Effector memory CD8-positive, alpha-beta T cell (primary cell): ENCODE results near the gene IDNK.
"Not testable (repeated sequence)": the region's sequence is repeated elsewhere in the genome, so short reads cannot be mapped to it uniquely, and the experiment has no call there.

Experiments used
- ATAC-seq: fragments of 150-1000 bp; cut with Tn5 transposase; replicated peaks from 2 replicates; pipeline ENCODE4 v1.10.0; 2021; ENCODE audit warnings: mild to moderate bottlenecking, moderate library complexity
- DNase-seq, 3 experiments: peaks; one replicate each; pipeline ENCODE4 v3.0.0; 2021
- H3K27ac Mint-ChIP-seq, 2 donors: one replicate each; pipeline ENCODE4 v1.8.0; 2022; ENCODE audit warnings: mild to moderate bottlenecking in 2 of 2, mixed read lengths in 2 of 2, moderate library complexity in 2 of 2
- H3K27me3 Mint-ChIP-seq, 2 donors: one replicate each; pipeline ENCODE4 v1.8.0; 2022; ENCODE audit warnings: mixed read lengths in 2 of 2
- H3K36me3 Mint-ChIP-seq: one replicate; pipeline ENCODE4 v1.8.0; 2022; ENCODE audit warnings: mild to moderate bottlenecking, moderate library complexity, mixed read lengths; ENCODE audit not compliant: insufficient read depth
- H3K4me1 Mint-ChIP-seq, 2 donors: one replicate each; pipeline ENCODE4 v1.8.0; 2022; ENCODE audit warnings: low read depth in 2 of 2, mixed read lengths in 2 of 2
- H3K4me3 Mint-ChIP-seq, 2 donors: one replicate each; pipeline ENCODE4 v1.8.0; 2022; ENCODE audit warnings: mild to moderate bottlenecking in 2 of 2, mixed read lengths in 2 of 2, moderate library complexity in 2 of 2
- H3K9me3 Mint-ChIP-seq, 2 donors: one replicate each; pipeline ENCODE4 v1.8.0; 2022; ENCODE audit warnings: mixed read lengths in 2 of 2
- total RNA-seq, 9 experiments: gene quantifications; one replicate each; lab custom pipeline; 2026; lab: John Stamatoyannopoulos, UW

IDNK gene
- total RNA-seq: 4.0 to 11.5 (median 6.4) reads per million in 9 experiments

- H3K4me1 Mint-ChIP-seq: peaks cover 27 to 38% of the 10 kb centered on the region in 2 donors
- peaks cover 11% of the 10 kb centered on the region for H3K36me3 Mint-ChIP-seq
- H3K27ac Mint-ChIP-seq: peak within 1 kb of the TSS; percentile 96 to 98
- ATAC-seq: peak; percentile 85
- no peaks in the 10 kb centered on the region for H3K27me3 Mint-ChIP-seq
- H3K4me3 Mint-ChIP-seq: peak within 1 kb of the TSS; percentile 95 to 97
- no peaks in the 10 kb centered on the region for H3K9me3 Mint-ChIP-seq
- DNase-seq: peak; percentile 39 to 57 (median 54)
Measured at GRCh38 chr9:83622939-83623678, at the start of gene IDNK. IDNK (plus strand) TSS chr9:83623143; CDS start chr9:83623172, 29 bp downstream.

- no peak for ATAC-seq
- Mint-ChIP-seq H3K27ac (no peak overlapping the region), H3K27me3 (no peaks in the 10 kb centered on the region), H3K4me3 (no peak overlapping the region), H3K4me1 (no peaks in the 10 kb centered on the region), H3K36me3 (no peaks in the 10 kb centered on the region), H3K9me3 (no peaks in the 10 kb centered on the region)
- no peak for DNase-seq
Measured at GRCh38 chr9:83574482-83574881, 48.5 kb upstream of the IDNK start.

GRCh38 chr9:83582029-83582428 is 40.9 kb upstream of the IDNK start:
- no peaks in the 10 kb centered on the region for H3K9me3 Mint-ChIP-seq
- H3K4me1 Mint-ChIP-seq: no peaks in the 10 kb centered on the region
- no peak overlapping the region for H3K4me3 Mint-ChIP-seq
- DNase-seq (no peak), ATAC-seq (no peak)
- no peaks in the 10 kb centered on the region for H3K27me3 Mint-ChIP-seq
- H3K27ac Mint-ChIP-seq: no peak overlapping the region
- no peaks in the 10 kb centered on the region for H3K36me3 Mint-ChIP-seq

- ATAC-seq (no peak), DNase-seq (peak; percentile 6 to 27 (median 15))
- H3K27ac Mint-ChIP-seq: no peak overlapping the region
- no peaks in the 10 kb centered on the region for H3K27me3 Mint-ChIP-seq
- H3K4me1 Mint-ChIP-seq: no peaks in the 10 kb centered on the region
- no peaks in the 10 kb centered on the region for H3K9me3 Mint-ChIP-seq
- no peaks in the 10 kb centered on the region for H3K36me3 Mint-ChIP-seq
- H3K4me3 Mint-ChIP-seq: no peak overlapping the region
Measured at GRCh38 chr9:83583151-83584014, 39.6 kb upstream of the IDNK start.

- no peak overlapping the region for H3K27ac Mint-ChIP-seq
- no peaks in the 10 kb centered on the region for H3K27me3 Mint-ChIP-seq
- H3K9me3 Mint-ChIP-seq: no peaks in the 10 kb centered on the region
- no peaks in the 10 kb centered on the region for H3K36me3 Mint-ChIP-seq
- H3K4me3 Mint-ChIP-seq: no peak overlapping the region
- DNase-seq: no peak
- H3K4me1 Mint-ChIP-seq: no peaks in the 10 kb centered on the region
- ATAC-seq: no peak
Measured at GRCh38 chr9:83584995-83585394, 37.9 kb upstream of the IDNK start.

- H3K27ac Mint-ChIP-seq: no peak overlapping the region
- H3K36me3 Mint-ChIP-seq: peaks cover 4% of the 10 kb centered on the region
- no peaks in the 10 kb centered on the region for H3K27me3 Mint-ChIP-seq
- H3K9me3 Mint-ChIP-seq: no peaks in the 10 kb centered on the region
- DNase-seq (no peak), ATAC-seq (no peak)
- no peak overlapping the region for H3K4me3 Mint-ChIP-seq
- no peaks in the 10 kb centered on the region for H3K4me1 Mint-ChIP-seq
Measured at GRCh38 chr9:83588256-83588655, 34.7 kb upstream of the IDNK start.

GRCh38 chr9:83596899-83597504 is 25.9 kb upstream of the IDNK start:
- H3K27ac Mint-ChIP-seq: no peak overlapping the region
- no peaks in the 10 kb centered on the region for H3K4me1 Mint-ChIP-seq
- ATAC-seq (no peak), DNase-seq (peak; percentile 14 to 29 (median 20))
- no peaks in the 10 kb centered on the region for H3K36me3 Mint-ChIP-seq
- no peak overlapping the region for H3K4me3 Mint-ChIP-seq
- H3K9me3 Mint-ChIP-seq: no peaks in the 10 kb centered on the region
- H3K27me3 Mint-ChIP-seq: no peaks in the 10 kb centered on the region

- no peak for DNase-seq
- Mint-ChIP-seq H3K4me3 (no peak overlapping the region), H3K27ac (no peak overlapping the region), H3K4me1 (no peaks in the 10 kb centered on the region), H3K27me3 (no peaks in the 10 kb centered on the region), H3K9me3 (no peaks in the 10 kb centered on the region), H3K36me3 (no peaks in the 10 kb centered on the region)
- ATAC-seq: no peak
Measured at GRCh38 chr9:83598487-83598886, 24.5 kb upstream of the IDNK start.

- H3K27me3 Mint-ChIP-seq: no peaks in the 10 kb centered on the region
- no peaks in the 10 kb centered on the region for H3K9me3 Mint-ChIP-seq
- no peak for DNase-seq
- no peak for ATAC-seq
- no peak overlapping the region for H3K27ac Mint-ChIP-seq
- H3K4me3 Mint-ChIP-seq: no peak overlapping the region
- H3K4me1 Mint-ChIP-seq: no peaks in the 10 kb centered on the region
- no peaks in the 10 kb centered on the region for H3K36me3 Mint-ChIP-seq
Measured at GRCh38 chr9:83599071-83599470, 23.9 kb upstream of the IDNK start.

GRCh38 chr9:83601463-83601862 is 21.5 kb upstream of the IDNK start:
- DNase-seq (no peak), ATAC-seq (no peak)
- H3K9me3 Mint-ChIP-seq: no peaks in the 10 kb centered on the region
- no peak overlapping the region for H3K4me3 Mint-ChIP-seq
- H3K27me3 Mint-ChIP-seq: no peaks in the 10 kb centered on the region
- H3K4me1 Mint-ChIP-seq: no peaks in the 10 kb centered on the region
- H3K36me3 Mint-ChIP-seq: no peaks in the 10 kb centered on the region
- no peak overlapping the region for H3K27ac Mint-ChIP-seq

GRCh38 chr9:83607620-83608019 is 15.3 kb upstream of the IDNK start:
- H3K36me3 Mint-ChIP-seq, H3K4me1 Mint-ChIP-seq, H3K27ac Mint-ChIP-seq, H3K9me3 Mint-ChIP-seq, H3K27me3 Mint-ChIP-seq, ATAC-seq, H3K4me3 Mint-ChIP-seq, DNase-seq: not testable (repeated sequence)

- H3K36me3 Mint-ChIP-seq, H3K9me3 Mint-ChIP-seq, ATAC-seq, DNase-seq, H3K4me1 Mint-ChIP-seq, H3K27ac Mint-ChIP-seq, H3K4me3 Mint-ChIP-seq: not testable (repeated sequence)
- H3K27me3 Mint-ChIP-seq: peaks cover 0 to 11% of the 10 kb centered on the region in 2 donors
Measured at GRCh38 chr9:83613298-83613697, 9.6 kb upstream of the IDNK start.

- no peak for ATAC-seq
- DNase-seq: no peak
- Mint-ChIP-seq H3K4me3 (no peak overlapping the region), H3K36me3 (no peaks in the 10 kb centered on the region), H3K27me3 (peaks cover 0 to 11% of the 10 kb centered on the region in 2 donors), H3K4me1 (peaks cover 9% of the 10 kb centered on the region in 2 donors), H3K9me3 (no peaks in the 10 kb centered on the region), H3K27ac (no peak overlapping the region)
Measured at GRCh38 chr9:83617299-83617698, 5.6 kb upstream of the IDNK start.
